Fibroblast of lung (primary cell): ENCODE results near the gene FDXR.

Experiments
- EZH2 ChIP-seq: IDR thresholded peaks from 2 replicates; pipeline ENCODE4 v1.5.1; 2012; ENCODE audit warnings: low read length, control low read depth, mild to moderate bottlenecking; ENCODE audit errors: missing control alignments
- TF ChIP-seq, protein P1 (sequence below), 2 donors: IDR thresholded peaks in 1 of 2; conservative IDR thresholded peaks in 1 of 2; 1 replicate in 1 of 2; 2 replicates in 1 of 2; pipeline ENCODE4 v1.5.1; 2011 to 2012; ENCODE audit warnings: low read length in 2 of 2, control low read depth in 1 of 2, inconsistent platforms in 1 of 2, low read depth in 1 of 2, mild to moderate bottlenecking in 1 of 2

GRCh38 chr17:74901353-74902135 lies 28.8 kb upstream of the FDXR start:
- TF ChIP-seq, protein P1, sequence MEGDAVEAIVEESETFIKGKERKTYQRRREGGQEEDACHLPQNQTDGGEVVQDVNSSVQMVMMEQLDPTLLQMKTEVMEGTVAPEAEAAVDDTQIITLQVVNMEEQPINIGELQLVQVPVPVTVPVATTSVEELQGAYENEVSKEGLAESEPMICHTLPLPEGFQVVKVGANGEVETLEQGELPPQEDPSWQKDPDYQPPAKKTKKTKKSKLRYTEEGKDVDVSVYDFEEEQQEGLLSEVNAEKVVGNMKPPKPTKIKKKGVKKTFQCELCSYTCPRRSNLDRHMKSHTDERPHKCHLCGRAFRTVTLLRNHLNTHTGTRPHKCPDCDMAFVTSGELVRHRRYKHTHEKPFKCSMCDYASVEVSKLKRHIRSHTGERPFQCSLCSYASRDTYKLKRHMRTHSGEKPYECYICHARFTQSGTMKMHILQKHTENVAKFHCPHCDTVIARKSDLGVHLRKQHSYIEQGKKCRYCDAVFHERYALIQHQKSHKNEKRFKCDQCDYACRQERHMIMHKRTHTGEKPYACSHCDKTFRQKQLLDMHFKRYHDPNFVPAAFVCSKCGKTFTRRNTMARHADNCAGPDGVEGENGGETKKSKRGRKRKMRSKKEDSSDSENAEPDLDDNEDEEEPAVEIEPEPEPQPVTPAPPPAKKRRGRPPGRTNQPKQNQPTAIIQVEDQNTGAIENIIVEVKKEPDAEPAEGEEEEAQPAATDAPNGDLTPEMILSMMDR (conservative IDR thresholded peaks at IDR 0.05 in 1 of 2, IDR thresholded peaks at IDR 0.05 in 1 of 2; ENCODE audit: low read depth in 1 of 2, low read length in 2 of 2): no peak
- TF ChIP-seq EZH2: no peak
